Progenitor cell of endocrine pancreas (in vitro differentiated cells): ENCODE measurements around the gene HPF1. TPM values are rescaled to one million over a fixed set of nuclear protein-coding genes. Genes with fewer than 3 reads are reported as not detected.

Source experiments
- DNase-seq: peaks from one replicate; pipeline ENCODE4 v3.0.0; 2021; ENCODE audit warnings: low spot score; ENCODE audit not compliant: unreplicated experiment
- H3K27ac Mint-ChIP-seq: 2 replicates; pipeline ENCODE4 v1.8.0; 2021; ENCODE audit warnings: mild to moderate bottlenecking, moderate library complexity, mixed read lengths
- H3K27me3 Mint-ChIP-seq: 2 replicates; pipeline ENCODE4 v1.8.0; 2021; ENCODE audit warnings: mixed read lengths
- H3K36me3 Mint-ChIP-seq: 2 replicates; pipeline ENCODE4 v1.8.0; 2022; ENCODE audit warnings: mixed read lengths; ENCODE audit not compliant: insufficient read depth
- H3K4me1 Mint-ChIP-seq: 2 replicates; pipeline ENCODE4 v1.8.0; 2021; ENCODE audit warnings: low read depth, mixed read lengths
- H3K4me3 Mint-ChIP-seq: 2 replicates; pipeline ENCODE4 v1.8.0; 2021; ENCODE audit warnings: low read depth, mild to moderate bottlenecking, moderate library complexity, mixed read lengths
- H3K9me3 Mint-ChIP-seq: 2 replicates; pipeline ENCODE4 v1.8.0; 2021; ENCODE audit warnings: low read depth, mixed read lengths
- total RNA-seq: library from RNA; stranded (reverse); gene quantifications from 2 replicates; pipeline ENCODE4 v1.2.1, GENCODE V29; 2021
- TF ChIP-seq, protein P1 (sequence below): fragments of 200-600 bp; sonication (generic); IDR thresholded peaks from one replicate; pipeline ENCODE4 v1.5.0; 2021; ENCODE audit warnings: antibody characterized with exemption, mild to moderate bottlenecking; ENCODE audit not compliant: unreplicated experiment

HPF1 gene
- total RNA-seq, 1 donor from 2014 or later, result 33.3 TPM

- Mint-ChIP-seq H3K27ac (no peak overlapping the region), H3K9me3 (no peaks in the 10 kb centered on the region), H3K4me3 (no peak overlapping the region), H3K27me3 (no peaks in the 10 kb centered on the region), H3K36me3 (peaks cover 9% of the 10 kb centered on the region), H3K4me1 (peaks cover 2% of the 10 kb centered on the region)
- TF ChIP-seq, protein P1, sequence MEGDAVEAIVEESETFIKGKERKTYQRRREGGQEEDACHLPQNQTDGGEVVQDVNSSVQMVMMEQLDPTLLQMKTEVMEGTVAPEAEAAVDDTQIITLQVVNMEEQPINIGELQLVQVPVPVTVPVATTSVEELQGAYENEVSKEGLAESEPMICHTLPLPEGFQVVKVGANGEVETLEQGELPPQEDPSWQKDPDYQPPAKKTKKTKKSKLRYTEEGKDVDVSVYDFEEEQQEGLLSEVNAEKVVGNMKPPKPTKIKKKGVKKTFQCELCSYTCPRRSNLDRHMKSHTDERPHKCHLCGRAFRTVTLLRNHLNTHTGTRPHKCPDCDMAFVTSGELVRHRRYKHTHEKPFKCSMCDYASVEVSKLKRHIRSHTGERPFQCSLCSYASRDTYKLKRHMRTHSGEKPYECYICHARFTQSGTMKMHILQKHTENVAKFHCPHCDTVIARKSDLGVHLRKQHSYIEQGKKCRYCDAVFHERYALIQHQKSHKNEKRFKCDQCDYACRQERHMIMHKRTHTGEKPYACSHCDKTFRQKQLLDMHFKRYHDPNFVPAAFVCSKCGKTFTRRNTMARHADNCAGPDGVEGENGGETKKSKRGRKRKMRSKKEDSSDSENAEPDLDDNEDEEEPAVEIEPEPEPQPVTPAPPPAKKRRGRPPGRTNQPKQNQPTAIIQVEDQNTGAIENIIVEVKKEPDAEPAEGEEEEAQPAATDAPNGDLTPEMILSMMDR, result no peak
- no peak for DNase-seq
These were observed 27.2 kb downstream of the HPF1 start for GRCh38 chr4:169730564-169730963.

DNA sequence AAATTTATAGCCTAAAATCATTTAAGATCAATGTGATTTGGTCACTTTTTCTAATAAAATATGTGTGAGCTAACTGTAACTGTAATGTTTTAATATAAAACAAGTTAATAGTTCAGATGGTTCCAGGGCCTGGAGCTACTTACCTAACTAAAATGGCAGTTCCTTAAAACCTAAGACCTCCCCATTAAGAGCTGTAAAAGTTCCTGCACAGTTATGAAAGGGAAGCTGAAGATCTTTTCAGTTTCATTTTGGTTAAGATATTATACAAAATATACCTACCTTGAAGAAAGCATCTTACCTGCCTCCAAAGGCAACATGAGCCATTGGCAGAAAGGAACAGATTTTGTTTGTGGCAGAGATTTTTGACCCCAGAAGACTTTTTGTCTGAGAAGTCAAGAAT lies 30.1 kb downstream of the HPF1 start:
- DNase-seq, result no peak
- TF ChIP-seq, protein P1, result no peak
- H3K9me3 Mint-ChIP-seq, result no peaks in the 10 kb centered on the region
- H3K4me1 Mint-ChIP-seq, result peaks cover 2% of the 10 kb centered on the region
- peaks cover 6% of the 10 kb centered on the region for H3K36me3 Mint-ChIP-seq
- no peak overlapping the region for H3K4me3 Mint-ChIP-seq
- H3K27ac Mint-ChIP-seq, result no peak overlapping the region
- H3K27me3 Mint-ChIP-seq, result no peaks in the 10 kb centered on the region

- Mint-ChIP-seq H3K36me3 (peaks cover 13% of the 10 kb centered on the region), H3K27ac (no peak overlapping the region), H3K9me3 (no peaks in the 10 kb centered on the region), H3K4me3 (no peak overlapping the region), H3K27me3 (no peaks in the 10 kb centered on the region), H3K4me1 (no peaks in the 10 kb centered on the region)
- TF ChIP-seq, protein P1, result no peak
- DNase-seq, result no peak
These were observed 33.5 kb downstream of the HPF1 start for GRCh38 chr4:169724260-169724659.

DNA sequence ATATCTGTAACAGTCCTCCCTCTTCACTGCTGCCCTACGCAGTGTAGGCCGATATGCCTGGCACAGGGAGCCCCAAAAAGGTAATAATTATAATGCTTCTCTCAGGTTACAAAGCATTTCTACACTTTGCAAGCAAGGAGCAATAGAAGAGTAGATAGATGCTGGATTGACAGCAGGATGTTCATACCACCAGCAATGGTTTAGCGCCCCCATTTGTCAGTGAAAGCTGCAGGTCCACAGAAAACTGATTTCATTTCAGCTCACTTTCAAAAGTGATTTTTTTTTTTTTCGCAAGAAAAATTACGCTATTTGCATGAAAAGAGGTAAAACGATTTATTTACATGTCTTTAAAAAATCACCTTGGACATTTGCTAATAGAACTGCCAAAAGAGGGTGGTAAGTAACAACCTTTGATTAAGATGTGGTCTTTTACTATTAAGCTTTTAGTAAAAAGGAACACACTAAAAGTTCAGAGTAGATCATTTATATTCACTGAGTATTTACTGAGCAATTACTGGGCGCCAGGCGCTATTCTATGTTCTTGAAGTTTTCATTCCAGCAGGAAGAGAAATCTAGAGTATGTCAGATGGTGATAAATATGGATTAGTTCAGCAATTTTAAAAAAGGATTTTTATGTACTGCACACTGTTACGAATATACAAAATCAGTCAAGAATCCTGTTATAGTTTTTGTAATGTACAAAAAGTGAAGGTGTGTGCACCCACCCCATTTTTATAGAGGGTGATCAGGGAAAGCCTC lies 34.4 kb downstream of the HPF1 start:
- H3K9me3 Mint-ChIP-seq, result no peaks in the 10 kb centered on the region
- no peak overlapping the region for H3K4me3 Mint-ChIP-seq
- TF ChIP-seq, protein P1, result no peak
- no peak overlapping the region for H3K27ac Mint-ChIP-seq
- no peaks in the 10 kb centered on the region for H3K27me3 Mint-ChIP-seq
- peaks cover 13% of the 10 kb centered on the region for H3K36me3 Mint-ChIP-seq
- no peaks in the 10 kb centered on the region for H3K4me1 Mint-ChIP-seq
- no peak for DNase-seq

DNA sequence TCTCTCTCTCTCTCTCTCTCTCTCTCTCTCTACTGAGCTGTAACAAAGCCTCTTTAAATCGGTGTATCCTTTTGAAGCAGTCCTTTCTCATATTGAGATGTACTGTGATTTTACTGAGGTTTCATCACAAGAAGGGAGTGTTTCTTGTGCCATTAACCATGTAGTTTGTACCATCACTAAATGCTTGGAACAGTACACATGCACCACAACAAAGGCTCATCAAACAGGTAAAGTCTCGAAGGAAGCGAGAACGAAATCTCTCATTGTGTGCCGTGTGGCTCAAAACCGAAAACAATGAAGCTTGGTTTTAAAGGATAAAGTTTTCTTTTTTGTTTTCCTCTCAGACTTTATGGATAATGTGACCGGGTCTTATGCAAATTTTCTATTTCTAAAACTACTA lies 37.2 kb downstream of the HPF1 start:
- Mint-ChIP-seq H3K4me3 (no peak overlapping the region), H3K27me3 (no peaks in the 10 kb centered on the region), H3K27ac (no peak overlapping the region), H3K4me1 (no peaks in the 10 kb centered on the region), H3K9me3 (no peaks in the 10 kb centered on the region), H3K36me3 (peaks cover 22% of the 10 kb centered on the region)
- no peak for DNase-seq
- TF ChIP-seq, protein P1, result no peak
